Placental pericyte (primary cell): ENCODE data around the gene DUSP12. TPM values are rescaled to one million over a fixed set of nuclear protein-coding genes. Genes with fewer than 3 reads are reported as not detected.

ENCODE experiments used
- small RNA-seq: library from RNA; depleted of rRNA; stranded (forward); fragments of <200 nt; gene quantifications from one replicate; pipeline ENCODE3, GENCODE V24; 2012; ENCODE audit warnings: low replicate concordance
- total RNA-seq: library from RNA; depleted of rRNA; stranded (reverse); fragments of >200 nt; gene quantifications from 2 replicates; pipeline ENCODE4 v1.2.3, GENCODE V29; 2012

The DUSP12 gene
- total RNA-seq = 37.5 and 42.7 TPM in 2 replicates

GRCh38 chr1:161749509-161750407, at the start of gene DUSP12:
TSS of gene DUSP12 (plus strand) at chr1:161749786. CDS start at chr1:161749802, 16 bp downstream.

GRCh38 chr1:161706482-161707347, 42.9 kb upstream of the DUSP12 start, which contains the start of gene FCRLA:
TSS of gene FCRLA (plus strand) at chr1:161707229. CDS start at chr1:161707265, 36 bp downstream.

GRCh38 chr1:161720956-161721737, 28.4 kb upstream of the DUSP12 start, which contains the start of gene FCRLB:
TSS of gene FCRLB (plus strand) at chr1:161721544. CDS start at chr1:161722673, 1,129 bp downstream.

GRCh38 chr1:161766102-161766981, 16.8 kb downstream of the DUSP12 start, which contains the start of gene ATF6:
TSS of gene ATF6 (plus strand) at chr1:161766320. CDS start at chr1:161766361, 41 bp downstream.

Small RNA genes within 50 kb of the gene (small RNA-seq; reads per million reads assigned to genes)
- 0.10 reads per million for gene RN7SL466P

Other genes with a start within 250 kb of the DUSP12 start
- 0.22 and 0.72 TPM in 2 replicates for gene FCGR2A, start 244.3 kb upstream of the DUSP12 start, total RNA-seq
- 0.29 and 0.88 TPM in 2 replicates for gene HSPA6, start 225.2 kb upstream of the DUSP12 start, total RNA-seq
- 0.14 TPM in 1 of 2 replicates, not detected in the other for gene FCGR3A, start 200.0 kb upstream of the DUSP12 start, total RNA-seq
- gene FCGR3B, start 118.6 kb upstream of the DUSP12 start, total RNA-seq = not detected in 2 replicates
- 0.14 TPM in 1 of 2 replicates, not detected in the other for gene FCGR2B, start 86.6 kb upstream of the DUSP12 start, total RNA-seq
- 0.22 and 3.6 TPM in 2 replicates for gene FCRLA, start 42.6 kb upstream of the DUSP12 start, total RNA-seq
- gene FCRLB, start 28.2 kb upstream of the DUSP12 start, total RNA-seq = 1.8 and 8.4 TPM in 2 replicates
- 28.6 and 39.0 TPM in 2 replicates for gene ATF6, start 16.5 kb downstream of the DUSP12 start, total RNA-seq